Measurements from ENCODE around the gene FLAD1. TPM values are rescaled to one million over a fixed set of nuclear protein-coding genes. Genes with fewer than 3 reads are reported as not detected.

Gene FLAD1
- polyA plus RNA-seq, 1 donor, result 32.4 TPM

DNA sequence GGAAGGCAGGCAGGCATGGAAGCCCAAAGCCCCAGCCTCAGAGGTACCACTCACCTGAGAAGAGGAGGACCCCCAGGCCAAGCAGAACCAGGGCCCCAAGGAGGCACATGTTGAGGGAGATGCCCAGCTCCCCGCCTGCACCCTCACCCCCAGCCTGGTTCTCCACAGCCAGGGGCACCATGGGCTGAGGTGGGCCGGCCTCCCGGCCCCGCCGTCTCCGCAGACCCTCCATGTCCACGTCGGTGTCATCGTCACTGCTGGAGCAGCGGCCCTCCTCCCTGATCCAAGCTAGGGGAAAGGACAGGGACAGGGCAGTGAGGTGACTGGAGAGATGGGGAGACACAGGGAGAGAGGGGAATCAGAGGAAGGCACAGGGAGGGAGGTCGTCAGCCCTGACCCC lies 35.1 kb upstream of the FLAD1 start:
- DNase-seq, result no peak

DNA sequence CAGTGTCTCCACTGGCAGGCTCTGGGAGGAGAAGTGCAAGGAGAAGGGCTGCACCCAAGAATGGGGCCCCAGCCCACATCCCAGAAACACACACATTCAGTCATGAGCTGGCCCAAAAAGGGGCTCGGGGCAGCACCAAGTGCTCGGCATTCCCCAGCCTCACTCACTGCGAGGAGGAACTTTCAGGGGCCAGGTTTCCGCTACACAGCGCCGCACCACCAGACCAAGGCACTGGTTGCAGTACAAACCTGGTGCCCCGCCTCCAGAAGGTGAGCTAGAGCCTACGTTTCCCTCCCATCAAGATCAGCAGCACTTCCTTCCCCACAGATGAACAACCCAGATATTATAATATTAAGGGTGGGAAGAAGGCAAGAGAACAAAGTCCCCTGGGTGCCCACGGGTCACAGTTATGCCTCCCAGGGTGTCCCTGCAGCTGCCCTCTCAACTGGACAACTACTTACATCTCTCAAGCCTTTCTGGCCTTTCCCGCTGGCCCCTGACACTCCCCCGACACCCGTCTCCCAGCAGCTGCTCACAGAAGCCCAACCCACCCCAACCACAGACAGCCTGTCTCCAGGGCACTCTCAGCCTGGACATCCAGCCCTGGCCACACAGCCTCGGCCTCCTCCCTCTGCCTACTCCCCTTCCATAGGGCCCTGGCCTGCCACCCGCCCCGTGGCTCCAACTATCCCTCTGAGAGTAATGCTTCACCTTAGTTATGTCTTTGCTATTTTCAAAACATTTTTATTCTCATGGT lies 31.1 kb upstream of the FLAD1 start:
- DNase-seq, result no peak

DNA sequence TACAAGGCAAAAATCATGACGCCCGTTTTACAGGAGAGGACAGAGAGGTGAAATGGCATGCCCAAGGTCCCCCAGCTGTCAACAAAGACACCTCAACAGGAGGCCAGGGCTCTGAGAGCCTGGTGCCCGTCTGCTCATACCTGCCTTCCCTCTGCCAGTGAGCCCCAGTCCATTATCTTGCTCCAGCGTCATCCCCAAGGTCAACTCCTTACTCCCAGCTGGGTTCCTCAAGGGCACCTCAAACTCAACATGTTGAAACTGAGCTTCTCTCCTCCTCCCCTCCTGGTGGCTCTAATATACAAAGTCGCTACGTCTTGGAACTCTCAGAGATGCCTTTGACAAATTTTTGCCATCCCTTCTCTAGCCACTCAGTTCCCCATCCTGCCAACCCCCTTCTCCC lies 30.5 kb upstream of the FLAD1 start:
- DNase-seq, result no peak

DNA sequence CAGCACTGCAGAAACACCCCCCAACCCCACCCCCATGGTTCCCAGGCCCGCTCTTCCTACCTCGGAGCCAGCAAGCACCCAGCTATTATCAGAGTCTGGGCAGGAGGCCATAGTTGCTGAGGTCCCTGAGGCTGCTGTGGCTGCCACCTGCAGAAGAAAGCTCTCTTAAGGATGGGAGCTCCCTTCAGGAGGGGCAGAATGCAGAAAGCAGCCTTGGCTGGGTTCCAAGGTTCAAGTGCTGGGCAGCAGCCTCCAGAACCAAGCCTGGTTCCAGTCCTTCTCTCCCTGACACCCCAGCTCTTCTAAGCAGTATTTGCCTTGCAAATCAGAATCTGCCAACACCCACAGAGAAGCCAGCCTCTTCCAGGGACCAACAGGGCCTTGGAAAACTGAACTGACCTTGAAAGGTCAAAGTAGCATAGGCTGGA lies 29.5 kb upstream of the FLAD1 start:
- DNase-seq, result no peak

DNA sequence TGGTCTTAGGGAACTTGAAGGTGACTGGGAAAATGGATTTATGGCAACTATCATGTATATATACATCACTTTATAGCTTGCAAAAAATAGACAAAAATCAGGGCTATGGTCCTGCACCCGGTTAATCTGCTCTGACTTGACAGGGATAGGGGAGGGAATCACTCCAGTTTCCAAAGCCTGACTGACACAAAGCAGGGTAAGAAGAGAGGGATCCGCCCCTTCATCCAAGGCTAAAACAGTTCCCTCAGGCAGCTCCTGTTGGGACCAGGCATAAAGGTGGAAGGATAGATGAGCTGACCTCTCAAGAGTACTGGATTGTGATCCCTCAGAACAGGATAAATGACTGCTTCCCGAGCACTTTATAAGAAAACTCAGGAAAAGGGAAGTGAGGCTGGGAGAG lies 28.6 kb upstream of the FLAD1 start:
- no peak for DNase-seq

DNA sequence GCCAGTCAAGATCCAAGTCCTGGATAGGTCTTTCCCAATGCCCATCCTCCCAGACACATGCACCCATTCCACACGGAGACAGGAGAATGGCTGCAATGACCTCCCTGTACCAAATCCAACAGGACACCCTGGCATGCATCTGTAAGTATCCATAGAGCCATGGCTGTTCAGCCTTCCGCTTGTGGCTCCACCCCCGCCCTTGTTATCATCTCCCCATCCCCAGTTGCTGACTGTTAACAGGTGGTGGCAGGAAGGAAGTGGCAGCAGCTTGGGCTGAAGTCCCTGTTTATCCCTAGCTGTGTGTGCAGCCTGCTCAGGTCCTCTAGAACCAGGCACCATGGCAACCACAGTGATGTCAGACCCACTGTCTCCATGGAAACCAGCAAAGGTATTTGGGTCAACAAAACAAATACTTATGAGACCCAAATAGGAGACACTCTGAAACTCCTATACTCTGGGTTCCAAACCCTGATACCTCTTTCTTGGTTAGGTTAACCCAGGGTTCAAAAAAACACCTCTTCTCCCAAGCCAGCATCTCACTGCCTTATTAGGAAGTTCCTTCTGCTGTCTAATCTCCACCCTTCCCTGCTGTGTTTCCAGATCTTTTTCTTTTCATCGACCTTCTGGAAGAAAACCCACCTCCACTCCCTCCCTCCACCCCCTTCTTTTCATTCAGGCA lies 28.0 kb upstream of the FLAD1 start:
- DNase-seq, result no peak

DNA sequence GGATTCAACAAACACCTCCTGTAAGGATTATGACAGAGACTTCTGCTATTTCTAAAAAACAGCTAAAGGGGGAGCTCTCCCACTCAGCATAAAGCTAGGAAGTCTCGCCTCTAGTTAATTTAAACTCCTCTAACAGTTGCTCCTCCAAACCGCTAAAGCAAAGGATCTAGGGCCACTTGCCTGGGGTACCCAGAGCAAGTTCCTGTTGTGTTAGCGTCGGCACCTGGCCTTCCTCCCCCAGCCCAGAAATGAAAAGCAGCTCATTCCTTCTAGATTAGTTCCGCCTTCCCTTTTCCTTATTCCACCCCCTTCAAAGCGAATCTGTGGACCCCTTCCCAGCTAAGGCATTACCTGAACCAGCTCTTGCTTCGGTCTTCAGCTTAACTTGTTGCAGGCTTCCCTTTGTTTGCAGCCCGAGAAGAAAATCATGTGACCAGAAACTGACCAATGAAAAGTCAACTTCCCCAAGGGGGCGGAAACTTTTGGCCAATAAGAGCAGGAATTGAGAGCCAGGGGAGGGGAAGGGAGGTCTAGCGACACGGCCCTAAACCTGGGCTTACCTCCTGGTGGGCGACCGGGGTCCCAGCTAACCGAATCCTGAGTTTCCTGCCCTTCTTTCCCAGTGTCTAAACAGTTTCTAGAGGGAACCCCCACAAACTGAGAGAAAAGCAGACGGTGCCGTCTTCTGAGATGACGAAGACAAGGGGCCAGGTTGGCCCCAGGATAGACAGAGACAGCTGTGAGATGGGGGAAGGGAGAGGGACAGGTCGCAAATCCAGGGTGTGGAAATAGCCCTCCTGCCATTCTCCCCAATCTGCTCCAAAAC lies 27.2 kb upstream of the FLAD1 start, which contains the start of gene PBXIP1:
TSS of gene PBXIP1 (minus strand) at position 382 of the 826 bp plus-strand sequence. CDS start 2,378 bp downstream, outside the sequence.
- peak; percentile 98 for DNase-seq

DNA sequence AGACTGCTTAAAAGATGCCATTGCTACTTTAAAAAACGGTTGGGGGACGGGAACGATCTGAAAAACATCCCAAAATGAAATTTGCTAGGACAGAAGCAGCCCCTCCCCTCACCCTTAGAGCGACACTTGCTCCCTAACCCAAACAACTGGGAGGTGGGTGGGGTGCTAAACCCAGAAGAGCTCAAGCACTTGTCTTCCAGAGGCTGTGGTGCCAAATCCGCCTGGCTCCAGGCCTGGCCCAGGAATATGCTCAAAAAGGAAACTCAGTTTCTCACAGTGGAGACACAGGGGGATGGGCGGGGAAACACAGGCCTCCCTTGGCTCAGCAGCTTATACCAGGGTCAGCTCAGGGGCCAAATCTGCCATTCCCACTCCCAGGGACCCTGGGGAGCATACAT lies 26.6 kb upstream of the FLAD1 start:
- no peak for DNase-seq

DNA sequence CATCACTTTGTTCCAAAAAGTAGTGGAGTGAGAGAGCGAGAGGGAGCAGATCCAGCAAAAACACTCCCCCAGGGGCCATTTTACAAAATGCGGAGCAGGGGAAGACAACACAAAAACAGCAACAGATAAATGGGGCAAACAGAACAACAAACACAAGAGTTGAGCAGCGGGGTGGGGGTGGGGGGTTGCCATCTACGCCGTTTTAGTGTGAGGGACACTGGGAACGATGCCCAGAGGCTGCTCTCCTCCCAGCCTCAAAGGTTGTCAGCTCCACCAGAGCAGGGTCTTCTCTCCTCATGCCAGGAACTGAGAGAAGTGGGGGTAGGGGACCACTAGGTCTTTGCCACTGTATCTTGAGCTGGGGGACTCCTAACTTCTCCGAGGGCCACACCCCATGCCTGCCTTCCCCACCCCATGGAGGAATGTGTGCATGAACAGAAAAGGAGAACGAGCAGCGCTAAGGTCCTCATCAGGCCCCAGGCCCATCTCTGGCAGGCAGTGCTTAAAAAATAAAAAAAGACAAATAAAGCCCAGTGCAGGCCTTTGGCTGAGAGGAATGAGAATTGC lies 26.0 kb upstream of the FLAD1 start:
- no peak for DNase-seq

DNA sequence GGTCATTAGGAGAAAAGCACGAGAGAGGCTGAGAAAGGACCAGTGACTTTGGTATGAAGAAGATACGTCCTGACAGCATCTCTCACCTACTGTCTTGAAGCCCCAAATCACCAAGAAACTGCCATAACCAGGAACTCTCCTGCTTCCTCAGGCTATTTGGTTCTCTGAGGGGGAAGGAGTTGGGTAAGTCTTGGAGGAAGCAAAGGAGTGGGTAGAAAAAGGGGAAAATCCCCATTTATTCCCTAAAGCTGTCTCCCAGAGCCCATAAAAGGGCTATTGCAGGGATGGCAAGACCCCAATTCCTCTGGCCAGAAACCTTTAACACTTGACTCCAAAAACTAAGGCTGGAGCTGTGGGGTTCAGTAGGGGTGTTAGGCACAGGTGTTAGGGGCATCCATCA lies 25.1 kb upstream of the FLAD1 start:
- no peak for DNase-seq

DNA sequence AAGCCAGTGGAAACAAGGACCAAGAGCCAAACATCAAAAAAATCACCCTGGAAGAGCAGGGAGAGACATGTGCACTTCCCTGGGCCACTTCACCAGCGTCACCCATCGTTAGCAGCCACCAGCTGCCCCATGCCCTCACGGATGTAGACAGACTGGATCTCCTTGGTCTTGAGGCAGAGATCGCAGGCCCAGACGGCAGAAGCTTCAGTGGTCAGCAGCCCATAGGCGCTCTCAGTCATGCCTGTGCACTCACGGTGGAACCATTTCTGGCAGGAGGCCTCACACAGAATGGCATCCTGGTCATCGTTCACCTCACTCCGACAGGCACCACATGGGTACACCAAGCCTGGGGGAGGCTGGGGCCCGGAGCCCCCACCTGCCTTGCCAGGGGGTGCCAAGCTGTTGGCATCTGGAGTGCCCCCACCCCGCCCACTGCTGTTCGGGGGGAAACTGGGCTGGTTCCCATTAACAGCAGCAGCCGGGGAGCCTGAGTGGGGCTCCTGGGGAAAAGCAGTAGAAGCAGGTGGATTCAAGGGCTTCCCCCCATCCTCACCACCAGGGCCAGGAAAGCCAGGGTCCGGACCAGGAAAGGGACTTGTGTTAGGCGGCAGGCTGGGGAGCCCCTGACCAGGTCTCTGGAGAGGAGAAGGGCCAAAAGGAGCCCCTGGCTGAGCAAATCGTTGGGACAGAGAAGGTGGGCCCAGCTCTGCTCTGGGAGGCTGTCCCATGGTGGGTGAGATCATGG lies 24.3 kb upstream of the FLAD1 start:
- DNase-seq, result no peak

DNA sequence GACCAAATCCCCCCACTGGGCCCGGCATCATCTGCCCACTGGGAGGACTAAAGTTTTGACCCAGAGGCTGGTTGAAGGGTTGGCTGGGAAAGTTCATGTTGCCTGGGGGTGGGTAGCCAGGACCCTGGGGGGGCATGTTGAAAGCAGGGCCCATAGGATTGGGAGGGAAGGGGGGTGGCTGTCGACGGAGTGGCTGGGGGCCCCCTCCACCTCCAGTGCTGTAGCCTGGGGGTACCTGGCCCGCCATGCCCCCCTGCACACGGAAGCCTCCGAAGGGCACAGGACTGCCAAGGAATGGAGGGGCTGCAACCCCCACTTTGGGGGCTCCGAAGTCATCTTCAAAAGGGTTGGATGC lies 23.7 kb upstream of the FLAD1 start:
- DNase-seq, result no peak

DNA sequence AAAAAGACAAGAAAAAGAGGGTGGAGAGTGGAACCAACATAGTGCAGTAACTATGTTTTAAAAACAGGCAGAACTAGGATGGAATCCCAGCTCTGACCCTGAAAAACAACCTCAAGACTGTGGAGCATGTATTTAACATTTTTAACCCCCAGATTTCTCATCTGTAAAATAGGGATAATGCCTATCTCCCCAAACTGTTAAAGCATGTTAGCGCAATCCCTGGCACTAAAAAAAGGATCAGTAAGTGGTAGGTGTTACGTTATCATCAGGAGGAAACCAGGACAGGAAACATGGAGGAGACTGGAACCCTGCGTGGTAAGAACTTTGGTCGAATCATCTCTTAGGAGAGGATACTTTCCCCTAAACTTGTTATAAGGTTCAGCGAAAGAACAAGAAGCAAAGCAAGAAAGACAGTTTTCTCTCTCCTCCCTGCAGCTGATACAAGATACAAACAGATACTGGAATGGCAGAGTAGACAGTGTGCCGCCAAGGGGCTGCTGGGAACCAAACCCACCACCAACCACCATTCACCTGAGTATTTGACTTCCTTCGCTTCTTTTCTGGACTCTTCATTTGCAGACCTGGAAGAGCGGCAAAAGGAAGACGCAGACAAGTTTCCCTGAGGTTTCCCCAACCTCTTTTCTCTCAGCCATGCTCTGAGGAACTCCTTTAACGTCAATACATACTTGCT lies 22.6 kb upstream of the FLAD1 start:
- no peak for DNase-seq

DNA sequence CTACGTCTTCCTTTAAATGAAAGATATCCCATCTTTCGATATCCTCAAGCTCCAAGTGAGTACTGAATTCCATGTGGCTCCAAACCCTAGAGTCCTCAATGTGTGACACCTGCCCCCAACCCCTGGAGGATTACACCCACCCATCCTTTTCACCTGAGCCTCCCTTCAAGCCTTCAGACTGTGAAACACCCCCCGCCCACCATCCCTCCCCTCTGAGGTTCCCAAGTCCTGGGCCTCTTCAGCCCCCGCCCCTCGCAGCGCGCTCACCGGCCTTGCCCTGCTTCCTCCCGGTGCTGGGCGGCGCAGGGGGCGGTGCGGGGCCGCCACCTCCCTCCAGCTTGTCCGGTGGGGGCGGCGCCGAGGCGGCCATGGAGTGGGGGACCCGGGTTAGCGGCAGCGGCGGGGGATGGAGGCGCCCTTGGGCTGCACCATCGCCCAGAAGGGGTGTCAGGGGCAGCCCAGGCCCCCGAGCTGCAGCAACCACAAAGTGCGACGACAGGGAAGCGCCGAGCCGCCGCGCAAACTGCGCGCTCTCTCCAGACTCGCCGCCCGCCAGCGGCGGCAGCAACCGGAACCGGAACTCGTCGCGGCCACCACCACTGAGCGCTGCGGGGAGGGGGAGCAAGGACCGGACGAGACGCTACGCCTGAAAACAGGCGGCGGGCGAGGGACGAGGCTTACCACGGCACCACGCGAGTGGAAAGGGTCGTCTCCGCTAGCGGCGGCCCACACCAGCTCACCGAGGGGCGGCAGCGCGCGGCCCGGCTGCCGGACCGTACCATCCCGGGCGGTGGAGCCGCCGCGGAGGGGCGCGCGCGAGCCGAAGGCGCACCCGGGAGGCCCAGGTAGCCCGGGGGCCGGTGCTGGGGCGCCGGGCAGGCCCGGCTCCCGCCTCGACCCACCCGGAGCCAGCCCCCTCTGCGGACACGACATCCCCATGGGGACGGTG lies 21.7 kb upstream of the FLAD1 start, which contains the start of gene PYGO2:
TSS of gene PYGO2 (minus strand) at position 576 of the 949 bp plus-strand sequence. CDS start at position 370, 206 bp downstream.
- DNase-seq, result no peak

DNA sequence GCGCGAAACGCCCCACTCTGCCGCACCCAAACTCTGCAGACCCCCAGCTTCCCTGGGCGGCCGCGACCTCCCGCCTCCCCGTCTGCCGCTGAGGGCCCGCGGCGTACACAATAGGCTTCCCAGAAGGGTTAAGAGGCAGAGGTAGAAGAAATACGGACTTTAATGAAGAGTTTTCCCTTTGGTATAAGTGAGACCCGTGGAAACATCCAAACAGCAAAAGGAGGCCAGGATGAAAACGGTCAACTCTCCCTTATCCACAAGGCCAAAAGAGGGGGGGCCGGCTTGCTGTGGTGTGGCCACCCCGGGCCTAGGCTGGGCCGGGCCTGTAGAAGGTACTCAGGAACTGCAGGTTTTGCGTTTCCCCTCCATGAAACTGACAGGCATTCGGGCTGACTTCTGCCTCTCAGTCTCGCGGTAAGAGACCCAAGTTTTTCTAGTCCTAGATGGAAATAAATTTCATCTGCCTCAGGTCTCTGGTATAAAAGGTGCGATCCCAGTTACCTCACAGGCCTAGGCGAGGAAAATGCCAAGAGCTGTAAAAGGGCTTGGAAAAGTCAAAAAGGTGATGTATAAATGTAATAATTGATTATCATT lies 20.9 kb upstream of the FLAD1 start:
- no peak for DNase-seq

DNA sequence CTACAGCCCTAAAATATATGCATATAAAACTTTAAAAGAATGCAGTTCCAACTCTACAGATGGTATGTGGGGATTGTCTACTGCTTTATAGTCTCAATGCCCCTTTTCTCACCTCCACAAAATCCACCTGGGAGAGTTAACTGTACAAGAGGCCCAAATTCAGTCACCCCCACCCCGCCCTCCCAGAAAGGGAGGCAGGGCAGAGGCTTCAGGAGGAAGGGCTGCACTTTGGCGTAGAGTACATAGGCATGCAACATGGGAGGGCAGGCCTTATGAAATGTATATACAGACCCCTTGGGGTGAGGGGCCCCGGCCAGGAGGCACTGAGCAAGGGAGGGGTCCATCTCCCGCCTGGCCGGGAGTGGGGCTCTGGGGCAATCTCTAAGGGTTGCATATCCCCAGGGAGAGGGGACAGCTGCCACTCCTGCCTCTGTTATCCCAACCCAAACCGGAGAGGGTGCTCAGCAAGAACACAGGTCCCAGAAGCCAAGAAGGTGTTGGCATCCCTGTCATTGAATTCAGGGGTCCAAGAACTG lies 20.3 kb upstream of the FLAD1 start:
- no peak for DNase-seq

DNA sequence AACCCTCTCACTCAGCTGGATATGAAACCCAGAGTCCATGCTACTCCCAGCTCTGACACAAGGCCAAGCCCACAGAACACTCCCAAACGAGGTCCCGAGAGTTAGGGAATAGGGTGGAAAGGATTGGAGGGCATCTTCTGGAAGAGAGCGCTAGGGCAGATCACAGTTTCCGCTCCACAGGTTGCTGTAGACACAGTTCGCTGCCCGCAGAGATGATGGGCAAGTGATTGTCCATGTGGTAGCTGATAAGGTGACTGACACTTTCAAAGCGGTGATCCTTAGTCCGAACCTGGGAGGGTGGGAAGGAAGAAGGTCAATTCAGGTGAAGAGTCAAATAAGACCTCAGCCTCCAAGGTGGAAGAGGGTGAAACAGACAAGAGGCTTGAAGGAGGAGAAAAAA lies 19.5 kb upstream of the FLAD1 start:
- no peak for DNase-seq

DNA sequence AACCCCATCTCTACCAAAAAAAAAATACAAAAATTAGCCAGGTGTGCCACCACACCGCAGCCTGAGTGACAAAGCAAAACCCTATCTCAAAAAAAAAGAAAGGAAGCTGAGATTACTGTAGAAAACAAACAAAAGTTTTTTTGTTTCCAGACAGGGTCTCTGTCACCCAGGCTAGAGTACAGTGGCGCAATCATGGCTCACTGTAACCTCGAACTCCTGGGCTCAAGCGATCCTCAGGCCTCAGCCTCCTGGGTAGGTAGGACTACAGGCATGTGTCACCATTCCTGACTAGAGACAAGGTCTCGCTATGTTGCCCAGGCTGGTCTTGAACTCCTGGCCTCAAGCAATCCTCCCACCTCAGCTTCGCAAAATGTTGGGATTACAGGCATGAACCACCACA lies 18.8 kb upstream of the FLAD1 start:
- no peak for DNase-seq

DNA sequence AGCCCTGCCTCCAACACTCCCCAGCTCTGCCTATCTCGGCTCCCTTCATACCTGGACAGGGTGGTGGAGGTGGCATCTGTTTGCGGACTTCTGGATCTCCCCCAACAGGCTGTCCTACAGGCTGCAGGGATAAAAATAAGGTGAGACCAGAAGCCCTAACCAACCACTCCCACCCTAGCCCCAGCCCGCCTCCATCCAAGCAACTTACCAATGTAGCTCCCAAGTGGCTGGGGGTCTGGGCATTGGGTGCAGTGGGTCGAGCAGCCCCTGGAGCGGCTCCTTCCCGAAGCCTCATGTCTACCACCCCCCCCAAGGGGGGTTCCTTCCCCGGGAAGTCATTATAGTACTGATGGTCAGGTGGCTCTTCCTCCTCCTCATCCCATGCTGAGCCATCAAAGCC lies 17.0 kb upstream of the FLAD1 start:
- DNase-seq, result no peak

Data from left kidney (tissue), 2 donors.